Ureter (tissue), 1 donor: Measurements from ENCODE around the gene LRRC2. TPM values are rescaled to one million over a fixed set of nuclear protein-coding genes. Genes with fewer than 3 reads are reported as not detected.
"Not testable (repeated sequence)": the region's sequence is repeated elsewhere in the genome, so short reads cannot be mapped to it uniquely, and the experiment has no call there.

Experiments used
- DNase-seq: peaks from one replicate; pipeline ENCODE4 v3.0.0-alpha.2; 2020; ENCODE audit warnings: low spot score
- total RNA-seq: library from RNA; stranded (reverse); gene quantifications from one replicate; pipeline ENCODE4 v1.2.4, GENCODE V29; 2023
- donor health status: DM: yes; HTN: yes; CAD: no.

LRRC2 gene
- total RNA-seq, 1 donor from 2014 or later = 0.81 TPM

- DNase-seq = no peak
Measured at GRCh38 chr3:46584598-46585467, 18.7 kb upstream of the LRRC2 start.

- DNase-seq = no peak
Measured at GRCh38 chr3:46580675-46581074, 14.6 kb upstream of the LRRC2 start.

- no peak for DNase-seq
Measured at GRCh38 chr3:46579756-46580286, 13.7 kb upstream of the LRRC2 start.

- DNase-seq = no peak
Measured at GRCh38 chr3:46578973-46579755, 13.1 kb upstream of the LRRC2 start.

- DNase-seq = not testable (repeated sequence)
Measured at GRCh38 chr3:46577580-46578249, 11.6 kb upstream of the LRRC2 start.

- no peak for DNase-seq
Measured at GRCh38 chr3:46576879-46577278, 10.8 kb upstream of the LRRC2 start.

- DNase-seq = no peak
Measured at GRCh38 chr3:46576386-46576785, 10.3 kb upstream of the LRRC2 start.

GRCh38 chr3:46575577-46576222 is 9.6 kb upstream of the LRRC2 start:
- DNase-seq = no peak

- DNase-seq = no peak
Measured at GRCh38 chr3:46574881-46575576, 8.9 kb upstream of the LRRC2 start.

GRCh38 chr3:46574243-46574646 is 8.1 kb upstream of the LRRC2 start:
- DNase-seq = no peak

- no peak for DNase-seq
Measured at GRCh38 chr3:46573701-46574100, 7.6 kb upstream of the LRRC2 start.

GRCh38 chr3:46571684-46572083 is 5.6 kb upstream of the LRRC2 start:
- DNase-seq = no peak

GRCh38 chr3:46565607-46566039 is 479 bp downstream of the LRRC2 start:
- DNase-seq = no peak

- no peak for DNase-seq
Measured at GRCh38 chr3:46565077-46565476, 1.0 kb downstream of the LRRC2 start.

- DNase-seq = no peak
Measured at GRCh38 chr3:46564190-46565021, 1.7 kb downstream of the LRRC2 start.

GRCh38 chr3:46561951-46562350 is 4.2 kb downstream of the LRRC2 start:
- DNase-seq = no peak

- DNase-seq = no peak
Measured at GRCh38 chr3:46561511-46561910, 4.6 kb downstream of the LRRC2 start.

- DNase-seq = no peak
Measured at GRCh38 chr3:46559091-46559704, 6.9 kb downstream of the LRRC2 start.
